Glutamatergic neuron (in vitro differentiated cells): Measurements from ENCODE around the gene CPXM2. TPM values are rescaled to one million over a fixed set of nuclear protein-coding genes. Genes with fewer than 3 reads are reported as not detected.

Experiments
- DNase-seq: peaks from one replicate; pipeline ENCODE4 v3.0.0; 2022
- H3K27ac Mint-ChIP-seq: one replicate; pipeline ENCODE4 v1.8.0; 2020; ENCODE audit warnings: mild to moderate bottlenecking, mixed read lengths, inconsistent platforms; ENCODE audit not compliant: unreplicated experiment
- H3K27me3 Mint-ChIP-seq: one replicate; pipeline ENCODE4 v1.8.0; 2020; ENCODE audit warnings: mild to moderate bottlenecking, moderate library complexity, mixed read lengths, inconsistent platforms; ENCODE audit not compliant: unreplicated experiment
- H3K36me3 Mint-ChIP-seq: one replicate; pipeline ENCODE4 v1.8.0; 2020; ENCODE audit warnings: mild to moderate bottlenecking, mixed read lengths, inconsistent platforms; ENCODE audit not compliant: unreplicated experiment
- H3K4me1 Mint-ChIP-seq: one replicate; pipeline ENCODE4 v1.8.0; 2020; ENCODE audit warnings: mild to moderate bottlenecking, low read depth, mixed read lengths, inconsistent platforms; ENCODE audit not compliant: unreplicated experiment
- H3K4me3 Mint-ChIP-seq: one replicate; pipeline ENCODE4 v1.8.0; 2020; ENCODE audit warnings: mild to moderate bottlenecking, mixed read lengths, inconsistent platforms; ENCODE audit not compliant: unreplicated experiment
- H3K9me3 Mint-ChIP-seq: one replicate; pipeline ENCODE4 v1.8.0; 2020; ENCODE audit warnings: mild to moderate bottlenecking, moderate library complexity, mixed read lengths, inconsistent platforms; ENCODE audit not compliant: unreplicated experiment
- total RNA-seq: library from RNA; stranded (reverse); fragmentation: NEBNext Ultra II Directional; extraction: Animal tissue kit (Norgen Biotek cat#: 25700); gene quantifications from one replicate; pipeline ENCODE4 v1.2.1, GENCODE V29; 2021; ENCODE audit not compliant: unreplicated experiment
- TF ChIP-seq, protein P1 (sequence below): fragments of 200-600 bp; sonication (generic); IDR thresholded peaks from one replicate; pipeline ENCODE4 v1.5.0; 2021; ENCODE audit not compliant: partially characterized antibody, unreplicated experiment

CPXM2 gene
- total RNA-seq, 1 donor from 2014 or later: not detected

- H3K36me3 Mint-ChIP-seq: no peaks in the 10 kb centered on the region
- H3K9me3 Mint-ChIP-seq: peaks cover 6% of the 10 kb centered on the region
- peaks cover 7% of the 10 kb centered on the region for H3K4me1 Mint-ChIP-seq
- H3K27me3 Mint-ChIP-seq: peaks cover 6% of the 10 kb centered on the region
- no peak for DNase-seq
- no peak overlapping the region for H3K4me3 Mint-ChIP-seq
- no peak overlapping the region for H3K27ac Mint-ChIP-seq
- TF ChIP-seq, protein P1, sequence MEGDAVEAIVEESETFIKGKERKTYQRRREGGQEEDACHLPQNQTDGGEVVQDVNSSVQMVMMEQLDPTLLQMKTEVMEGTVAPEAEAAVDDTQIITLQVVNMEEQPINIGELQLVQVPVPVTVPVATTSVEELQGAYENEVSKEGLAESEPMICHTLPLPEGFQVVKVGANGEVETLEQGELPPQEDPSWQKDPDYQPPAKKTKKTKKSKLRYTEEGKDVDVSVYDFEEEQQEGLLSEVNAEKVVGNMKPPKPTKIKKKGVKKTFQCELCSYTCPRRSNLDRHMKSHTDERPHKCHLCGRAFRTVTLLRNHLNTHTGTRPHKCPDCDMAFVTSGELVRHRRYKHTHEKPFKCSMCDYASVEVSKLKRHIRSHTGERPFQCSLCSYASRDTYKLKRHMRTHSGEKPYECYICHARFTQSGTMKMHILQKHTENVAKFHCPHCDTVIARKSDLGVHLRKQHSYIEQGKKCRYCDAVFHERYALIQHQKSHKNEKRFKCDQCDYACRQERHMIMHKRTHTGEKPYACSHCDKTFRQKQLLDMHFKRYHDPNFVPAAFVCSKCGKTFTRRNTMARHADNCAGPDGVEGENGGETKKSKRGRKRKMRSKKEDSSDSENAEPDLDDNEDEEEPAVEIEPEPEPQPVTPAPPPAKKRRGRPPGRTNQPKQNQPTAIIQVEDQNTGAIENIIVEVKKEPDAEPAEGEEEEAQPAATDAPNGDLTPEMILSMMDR: no peak
Measured at GRCh38 chr10:123912466-123912865, 20.9 kb upstream of the CPXM2 start.

GRCh38 chr10:123911866-123912265 is 20.3 kb upstream of the CPXM2 start:
- H3K27me3 Mint-ChIP-seq: peaks cover 6% of the 10 kb centered on the region
- H3K4me1 Mint-ChIP-seq: peaks cover 11% of the 10 kb centered on the region
- H3K36me3 Mint-ChIP-seq: no peaks in the 10 kb centered on the region
- TF ChIP-seq, protein P1: no peak
- no peak overlapping the region for H3K27ac Mint-ChIP-seq
- no peak for DNase-seq
- no peak overlapping the region for H3K4me3 Mint-ChIP-seq
- H3K9me3 Mint-ChIP-seq: peaks cover 6% of the 10 kb centered on the region

DNA sequence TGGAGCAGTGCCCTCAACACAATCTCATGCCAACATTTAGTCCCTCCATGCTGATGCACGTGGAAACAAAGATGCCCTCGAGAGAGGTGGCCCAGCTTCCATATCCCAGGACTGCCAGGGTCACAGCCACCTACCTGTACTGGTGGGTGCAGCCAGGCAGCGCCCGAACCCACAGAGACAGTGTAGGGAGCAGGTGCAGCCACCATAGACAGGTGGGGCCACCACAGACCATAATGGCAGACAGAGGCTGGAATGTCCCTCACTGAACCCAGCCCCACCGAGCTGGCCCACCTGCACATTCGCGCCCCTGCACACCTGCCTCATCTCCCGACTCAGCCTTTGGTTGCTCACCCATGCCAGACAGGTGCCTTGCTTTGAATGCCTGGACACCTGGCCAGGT is 18.3 kb upstream of the CPXM2 start:
- H3K27me3 Mint-ChIP-seq: peaks cover 8% of the 10 kb centered on the region
- peaks cover 7% of the 10 kb centered on the region for H3K4me1 Mint-ChIP-seq
- TF ChIP-seq, protein P1: no peak
- H3K9me3 Mint-ChIP-seq: peaks cover 6% of the 10 kb centered on the region
- no peak overlapping the region for H3K4me3 Mint-ChIP-seq
- no peak overlapping the region for H3K27ac Mint-ChIP-seq
- no peak for DNase-seq
- no peaks in the 10 kb centered on the region for H3K36me3 Mint-ChIP-seq

DNA sequence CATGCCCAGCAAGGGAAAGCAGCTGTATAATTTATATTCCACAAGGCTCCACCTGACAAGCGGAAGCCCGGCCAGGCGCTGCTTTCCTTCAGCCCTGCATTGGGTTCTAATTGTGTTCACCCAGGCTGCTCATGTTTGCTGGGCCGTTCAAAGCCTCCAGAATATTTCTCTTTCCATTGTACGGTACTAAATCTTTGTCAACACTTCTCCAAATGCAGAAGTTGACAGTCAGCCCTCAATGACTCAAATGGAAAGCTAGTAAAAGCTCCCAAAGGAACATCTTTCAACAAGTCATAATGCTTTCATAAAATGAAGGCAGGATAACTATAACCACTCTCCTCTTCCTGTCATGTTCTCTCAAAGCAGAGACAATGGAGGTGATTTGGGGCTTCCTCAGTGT is 17.8 kb upstream of the CPXM2 start:
- H3K4me1 Mint-ChIP-seq: peaks cover 7% of the 10 kb centered on the region
- no peak for DNase-seq
- peaks cover 6% of the 10 kb centered on the region for H3K27me3 Mint-ChIP-seq
- H3K27ac Mint-ChIP-seq: no peak overlapping the region
- H3K9me3 Mint-ChIP-seq: peaks cover 6% of the 10 kb centered on the region
- no peak overlapping the region for H3K4me3 Mint-ChIP-seq
- no peaks in the 10 kb centered on the region for H3K36me3 Mint-ChIP-seq
- TF ChIP-seq, protein P1: no peak

- H3K36me3 Mint-ChIP-seq: no peaks in the 10 kb centered on the region
- no peak overlapping the region for H3K4me3 Mint-ChIP-seq
- no peak for DNase-seq
- H3K27ac Mint-ChIP-seq: no peak overlapping the region
- peaks cover 7% of the 10 kb centered on the region for H3K4me1 Mint-ChIP-seq
- TF ChIP-seq, protein P1: no peak
- peaks cover 6% of the 10 kb centered on the region for H3K9me3 Mint-ChIP-seq
- peaks cover 6% of the 10 kb centered on the region for H3K27me3 Mint-ChIP-seq
Measured at GRCh38 chr10:123908379-123908778, 16.8 kb upstream of the CPXM2 start.
